Fibroblast of the aortic adventitia (primary cell): ENCODE measurements around the gene PLEKHH2. TPM values are rescaled to one million over a fixed set of nuclear protein-coding genes. Genes with fewer than 3 reads are reported as not detected.
"Not testable (repeated sequence)": the region's sequence is repeated elsewhere in the genome, so short reads cannot be mapped to it uniquely, and the experiment has no call there.

ENCODE experiments used
- DNase-seq: peaks from one replicate; pipeline ENCODE4 v3.0.0-alpha.2; 2010; ENCODE audit warnings: low read depth
- H3K4me3 ChIP-seq: 2 replicates; pipeline ENCODE4 v1.5.1; 2011; ENCODE audit warnings: low read depth, mild to moderate bottlenecking, control low read depth, low read length, moderate library complexity
- CTCF ChIP-seq: IDR thresholded peaks from 2 replicates; pipeline ENCODE4 v1.5.1; 2011; ENCODE audit warnings: mild to moderate bottlenecking, low read length, control low read depth, inconsistent platforms; ENCODE audit not compliant: insufficient read depth
- total RNA-seq: library from RNA; depleted of rRNA; stranded (reverse); fragments of >200 nt; gene quantifications from 2 replicates; pipeline ENCODE4 v1.2.3, GENCODE V29; 2012; ENCODE audit warnings: low replicate concordance

The PLEKHH2 gene
- total RNA-seq, 1 donor = 5.4 TPM

- no peak for TF ChIP-seq CTCF
- no peak overlapping the region for H3K4me3 ChIP-seq
- no peak for DNase-seq
Measured at GRCh38 chr2:43717322-43717721, 80.3 kb downstream of the PLEKHH2 start.

- no peak for TF ChIP-seq CTCF
- H3K4me3 ChIP-seq = no peak overlapping the region
- DNase-seq = no peak
Measured at GRCh38 chr2:43718530-43719124, 81.6 kb downstream of the PLEKHH2 start.

GRCh38 chr2:43724728-43725526, 87.9 kb downstream of the PLEKHH2 start:
- DNase-seq = no peak
- peak overlapping the region; percentile 15 for H3K4me3 ChIP-seq
- TF ChIP-seq CTCF = no peak

GRCh38 chr2:43725711-43726246, 88.7 kb downstream of the PLEKHH2 start:
- DNase-seq = no peak
- H3K4me3 ChIP-seq = no peak overlapping the region

GRCh38 chr2:43726961-43727633, 90.0 kb downstream of the PLEKHH2 start:
- not testable (repeated sequence) for H3K4me3 ChIP-seq, DNase-seq

More at GRCh38 chr2:43725711-43726246, 88.7 kb downstream of the PLEKHH2 start:
- no peak for TF ChIP-seq CTCF

- H3K4me3 ChIP-seq = no peak overlapping the region
- no peak for TF ChIP-seq CTCF
- DNase-seq = no peak
Measured at GRCh38 chr2:43727634-43728014, 90.6 kb downstream of the PLEKHH2 start.
